Measurements from ENCODE around the gene FGD5.

DNA sequence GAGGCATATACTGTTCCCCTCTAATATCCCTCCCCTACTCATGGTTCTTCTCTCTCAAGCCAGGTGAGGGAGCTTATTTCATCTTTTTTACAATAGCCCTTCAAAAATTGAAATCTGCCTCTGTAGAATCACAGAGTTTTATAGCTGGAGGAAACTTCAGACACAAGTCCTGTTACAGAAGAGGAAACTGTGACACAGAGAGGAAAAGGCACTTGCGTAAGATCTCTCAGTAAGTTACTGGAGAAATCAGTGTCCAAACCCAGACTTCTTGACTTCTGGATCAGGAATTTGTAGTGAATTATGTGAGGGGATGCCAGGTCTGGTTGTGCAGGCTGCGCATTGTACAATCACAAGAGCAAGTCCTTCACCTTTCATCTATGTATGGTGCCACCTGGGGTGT lies 4.6 kb downstream of the FGD5 start:
- no peak for TF ChIP-seq POLR2AphosphoS5 (IDR thresholded peaks at IDR 0.05)
- TF ChIP-seq, protein P1, sequence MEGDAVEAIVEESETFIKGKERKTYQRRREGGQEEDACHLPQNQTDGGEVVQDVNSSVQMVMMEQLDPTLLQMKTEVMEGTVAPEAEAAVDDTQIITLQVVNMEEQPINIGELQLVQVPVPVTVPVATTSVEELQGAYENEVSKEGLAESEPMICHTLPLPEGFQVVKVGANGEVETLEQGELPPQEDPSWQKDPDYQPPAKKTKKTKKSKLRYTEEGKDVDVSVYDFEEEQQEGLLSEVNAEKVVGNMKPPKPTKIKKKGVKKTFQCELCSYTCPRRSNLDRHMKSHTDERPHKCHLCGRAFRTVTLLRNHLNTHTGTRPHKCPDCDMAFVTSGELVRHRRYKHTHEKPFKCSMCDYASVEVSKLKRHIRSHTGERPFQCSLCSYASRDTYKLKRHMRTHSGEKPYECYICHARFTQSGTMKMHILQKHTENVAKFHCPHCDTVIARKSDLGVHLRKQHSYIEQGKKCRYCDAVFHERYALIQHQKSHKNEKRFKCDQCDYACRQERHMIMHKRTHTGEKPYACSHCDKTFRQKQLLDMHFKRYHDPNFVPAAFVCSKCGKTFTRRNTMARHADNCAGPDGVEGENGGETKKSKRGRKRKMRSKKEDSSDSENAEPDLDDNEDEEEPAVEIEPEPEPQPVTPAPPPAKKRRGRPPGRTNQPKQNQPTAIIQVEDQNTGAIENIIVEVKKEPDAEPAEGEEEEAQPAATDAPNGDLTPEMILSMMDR (IDR thresholded peaks at IDR 0.05): no peak
- TF ChIP-seq POLR2A (IDR thresholded peaks at IDR 0.05): no peak
